Measurements from ENCODE around the gene PPID.
"Not testable (repeated sequence)": the region's sequence is repeated elsewhere in the genome, so short reads cannot be mapped to it uniquely, and the experiment has no call there.

The PPID gene

DNA sequence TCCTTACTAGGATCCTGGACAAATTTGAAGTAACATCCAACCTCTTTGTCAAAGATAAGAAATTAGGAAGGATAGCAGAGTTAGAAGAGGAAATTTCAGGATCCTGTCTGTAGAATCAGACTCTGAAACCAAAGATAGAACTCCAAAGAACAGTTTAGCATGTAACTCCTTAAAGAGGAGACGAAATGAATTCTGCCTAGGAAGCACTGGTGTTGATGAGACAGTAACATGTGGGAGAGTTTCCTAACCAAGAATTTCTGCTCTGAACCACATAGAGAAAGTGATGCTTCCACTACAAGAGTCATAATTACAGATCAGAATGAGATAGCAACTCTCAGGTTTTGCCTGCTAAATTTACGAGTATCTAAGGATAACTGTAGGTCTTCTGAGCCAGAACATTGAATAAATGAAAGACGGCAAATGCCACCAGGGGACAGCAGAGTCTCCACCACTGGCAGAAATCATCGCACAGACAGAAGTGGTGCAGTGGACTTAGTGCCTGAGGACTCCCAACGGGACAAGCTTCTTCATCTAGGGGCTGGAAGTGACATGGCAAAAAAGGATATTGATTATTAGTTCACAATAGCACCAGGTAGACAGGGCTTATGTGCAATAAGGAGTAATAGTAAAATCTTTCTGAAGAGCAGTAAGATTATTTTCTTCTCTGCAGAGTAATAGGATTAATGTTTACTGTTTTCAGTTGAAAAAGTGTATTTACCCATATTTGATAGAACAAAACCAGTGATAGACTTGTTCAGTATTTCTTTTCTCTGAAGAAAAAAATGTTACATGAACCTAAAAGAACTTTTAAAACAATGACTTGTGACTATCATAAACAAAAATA, 6.7 kb upstream of the PPID start:
- DNase-seq = peak; percentile 37 to 66

DNA sequence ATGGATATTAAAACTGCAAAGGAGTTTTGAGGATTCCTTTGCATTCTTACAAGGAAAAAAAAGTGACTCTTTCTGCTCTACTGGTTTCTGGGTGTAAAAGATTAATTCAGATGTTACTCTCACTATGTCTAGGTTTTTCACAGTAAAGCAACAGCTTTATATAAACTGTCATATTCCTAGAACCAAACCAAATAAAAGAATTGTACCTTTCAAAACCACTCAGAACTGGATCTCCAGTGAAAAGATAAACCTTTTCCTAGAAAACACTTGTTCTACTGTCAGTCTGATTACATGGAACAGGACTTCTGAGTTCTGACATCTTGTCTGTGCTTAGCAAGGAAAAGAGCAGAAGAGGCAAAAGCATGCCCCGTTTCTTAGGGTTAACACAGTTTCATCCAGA, 5.0 kb upstream of the PPID start:
- DNase-seq = no peak

DNA sequence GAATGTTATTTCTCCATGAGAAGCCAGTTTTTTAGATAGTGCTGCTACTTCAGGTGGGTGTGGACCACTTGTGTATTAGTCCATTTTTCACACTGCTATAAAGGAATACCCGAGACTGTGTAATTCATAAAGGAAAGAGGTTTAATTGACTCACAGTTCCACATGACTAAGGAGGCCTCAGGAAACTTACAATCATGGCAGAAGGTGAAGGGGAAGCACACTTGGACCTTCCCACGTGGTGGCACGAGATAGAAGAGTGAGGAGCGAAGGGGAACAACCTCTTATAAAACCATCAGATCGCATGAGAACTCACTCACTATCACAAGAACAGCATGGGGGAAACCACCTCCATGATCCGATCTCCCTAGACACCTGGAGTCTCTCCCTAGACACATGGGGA, 3.4 kb upstream of the PPID start:
- DNase-seq = peak in 1 of 2 experiments; percentile 14

DNA sequence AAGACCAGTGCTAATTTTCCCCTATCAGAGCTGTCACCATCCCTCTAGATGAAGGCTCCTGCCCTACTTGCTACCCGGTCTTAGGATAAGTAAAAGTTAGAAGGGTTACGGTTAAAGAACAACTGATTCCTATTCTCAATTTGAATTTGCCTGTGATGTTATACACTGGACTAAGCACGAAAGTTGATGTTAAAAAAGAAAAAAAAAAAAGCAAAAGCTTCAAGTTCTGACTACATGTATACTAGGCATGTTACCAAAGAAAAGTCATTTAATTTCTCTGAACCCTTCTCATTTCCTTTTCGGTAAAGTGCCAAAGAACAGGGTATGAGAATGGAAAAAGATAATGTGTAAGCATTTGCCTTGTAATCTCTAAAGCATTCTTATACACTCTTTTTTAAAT, 1.4 kb upstream of the PPID start:
- DNase-seq = peak in 1 of 2 experiments; percentile 17

DNA sequence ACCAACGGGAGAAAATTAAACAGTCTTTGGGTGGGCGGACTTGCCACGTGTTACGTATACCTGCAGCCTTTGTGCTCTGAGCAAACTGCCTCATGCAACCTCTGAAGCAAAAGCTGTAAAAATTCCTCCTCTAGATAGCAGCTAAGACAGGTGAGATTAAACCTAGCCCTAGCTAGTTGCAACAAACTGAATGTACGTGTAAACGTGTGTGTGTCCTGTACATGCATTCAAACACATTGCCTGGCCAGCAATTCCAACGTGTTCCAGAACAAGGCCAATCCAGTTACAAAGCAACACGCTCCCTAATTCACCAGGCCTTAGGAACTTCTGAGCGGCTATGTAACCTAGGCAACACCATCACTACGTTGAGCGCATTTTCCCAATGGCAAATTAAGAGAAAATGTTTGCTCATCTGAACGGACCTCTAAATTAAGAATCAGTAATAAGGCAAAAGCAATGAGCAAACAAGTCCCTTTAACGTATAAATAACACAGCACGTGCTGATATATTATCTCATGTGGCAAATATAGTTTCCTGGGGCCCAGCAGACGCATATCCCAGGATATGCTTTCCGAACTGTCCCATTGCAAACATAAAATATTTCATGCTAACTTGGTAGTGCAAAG, 792 bp downstream of the PPID start:
- peak; percentile 9 to 19 for DNase-seq

DNA sequence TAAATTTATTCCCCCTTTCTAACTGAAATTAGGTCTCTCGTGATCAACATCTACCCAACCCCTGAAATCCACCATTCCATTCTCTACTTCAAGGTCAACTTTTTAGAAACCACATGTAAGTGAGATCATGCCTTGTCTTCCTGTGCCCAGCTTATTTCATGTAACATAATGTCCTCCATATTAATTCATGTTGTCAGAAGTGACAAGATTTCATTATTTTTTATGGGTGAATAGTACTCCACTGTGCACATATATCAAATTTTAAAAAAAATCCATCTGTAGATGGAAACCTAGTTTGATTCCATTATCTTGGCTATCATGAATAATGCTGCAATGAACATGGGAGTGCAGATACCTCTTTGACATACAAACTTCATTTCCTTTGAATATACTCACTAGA, 1.5 kb downstream of the PPID start:
- DNase-seq = no peak

DNA sequence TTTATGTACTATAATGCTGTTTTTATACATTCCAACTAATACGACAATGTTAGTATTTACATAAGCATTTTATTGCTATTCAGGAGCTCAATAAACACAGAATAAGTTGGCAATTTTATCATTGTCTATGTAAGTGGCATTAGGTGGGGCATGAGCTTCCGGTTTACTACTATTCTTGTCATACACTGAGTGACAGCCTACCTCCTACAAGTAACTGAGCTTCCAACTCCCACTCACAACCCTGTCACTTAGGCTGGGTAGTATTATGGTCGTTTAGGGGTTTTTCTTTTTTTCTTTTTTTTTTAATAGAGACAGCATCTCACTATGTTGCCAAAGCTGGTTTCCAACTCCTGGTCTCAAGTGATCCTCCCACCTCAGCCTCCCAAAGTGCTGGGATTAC, 7.4 kb downstream of the PPID start:
- DNase-seq = no peak

DNA sequence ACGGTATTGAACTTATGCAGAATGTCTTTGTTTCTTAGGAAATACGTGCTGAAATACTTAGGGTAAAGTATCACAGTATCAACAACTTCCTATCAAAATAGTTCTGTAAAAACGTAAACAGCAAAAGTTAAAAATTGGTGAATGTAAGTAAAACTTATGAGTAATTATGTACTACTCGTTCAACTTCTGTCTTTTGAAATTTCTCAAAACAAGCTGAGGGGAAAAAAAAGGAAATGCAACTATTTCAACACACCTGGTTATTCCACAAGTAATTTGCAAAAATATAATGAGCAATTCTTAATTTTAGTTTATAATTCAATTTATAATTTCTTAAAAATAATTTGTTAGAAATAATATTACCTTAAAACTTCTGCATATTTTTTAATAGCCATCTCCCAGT, 8.3 kb downstream of the PPID start:
- DNase-seq = no peak

DNA sequence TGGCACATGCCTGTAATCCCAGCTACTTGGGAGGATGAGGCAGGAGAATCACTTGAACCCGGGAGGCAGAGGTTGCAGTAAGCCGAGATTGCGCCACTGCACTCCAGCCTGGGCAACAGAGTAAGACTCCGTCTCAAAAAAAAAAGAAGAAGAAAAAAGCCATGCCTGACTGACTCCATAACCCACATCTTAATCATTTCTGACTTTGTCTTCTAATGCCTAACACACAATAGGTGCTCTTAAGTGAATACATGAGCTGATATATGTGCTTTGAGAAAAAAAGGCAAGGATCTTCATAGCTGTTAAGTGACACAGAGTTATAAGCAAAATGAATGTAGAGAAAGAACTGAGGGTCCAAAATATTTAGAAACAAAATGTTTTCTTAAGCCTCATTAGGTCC, 10.6 kb downstream of the PPID start:
- not testable (repeated sequence) for DNase-seq

DNA sequence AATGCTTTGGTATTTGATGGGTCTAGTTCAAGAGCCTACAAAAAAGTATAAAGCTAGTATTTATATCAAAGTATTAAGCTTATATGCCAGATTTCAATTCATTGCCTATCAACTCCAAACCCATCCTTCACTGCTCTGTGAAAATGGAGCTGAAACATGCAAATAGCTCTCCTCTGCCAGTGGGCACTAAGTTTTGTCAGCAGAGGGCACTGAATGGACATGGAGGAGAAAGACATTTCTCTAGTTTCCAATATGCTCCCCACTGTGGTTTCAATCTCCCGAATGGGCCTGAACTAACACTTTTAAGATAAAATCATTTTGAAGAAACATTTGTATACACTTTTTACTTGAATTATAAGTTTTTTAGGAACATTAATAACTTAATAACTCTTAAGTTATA, 12.4 kb downstream of the PPID start:
- DNase-seq = no peak

DNA sequence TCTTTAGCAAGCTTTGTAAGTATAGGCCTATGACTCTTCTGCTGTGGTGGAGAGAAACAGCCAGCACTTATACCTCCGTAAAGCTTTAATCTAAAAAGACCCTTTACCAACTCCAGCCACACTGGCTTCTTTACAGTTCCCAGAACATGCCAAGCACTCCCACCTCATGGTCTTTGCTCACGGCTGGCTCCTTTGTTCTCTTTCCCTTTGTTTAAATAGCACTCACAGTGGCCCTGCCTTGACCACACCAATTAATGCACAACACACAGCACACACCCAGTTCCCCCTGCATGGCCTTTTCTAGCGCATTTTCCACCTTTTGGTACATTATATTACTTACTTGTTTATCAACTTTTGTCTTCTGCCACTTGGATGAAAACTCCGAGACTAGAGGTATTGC, 18.9 kb downstream of the PPID start:
- no peak for DNase-seq

DNA sequence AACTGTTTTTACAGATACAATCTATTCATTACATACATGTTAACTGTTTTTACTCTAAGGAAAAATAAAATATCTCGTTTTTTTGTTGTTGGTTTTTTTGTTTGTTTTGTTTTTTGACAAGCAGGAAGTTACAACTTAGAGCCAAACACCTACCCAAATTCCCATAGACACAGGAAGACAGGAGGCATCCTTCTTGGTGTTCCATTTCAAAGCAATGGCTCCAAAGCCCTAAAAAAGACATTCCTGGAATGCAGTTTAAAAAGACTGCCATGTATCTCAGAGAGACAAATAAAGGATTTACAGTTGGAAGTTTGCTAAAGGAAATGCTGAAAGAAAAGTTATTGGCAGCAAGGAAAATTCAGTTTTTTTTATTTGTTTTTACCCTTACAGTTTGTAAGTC, 34.4 kb downstream of the PPID start:
- DNase-seq = no peak

DNA sequence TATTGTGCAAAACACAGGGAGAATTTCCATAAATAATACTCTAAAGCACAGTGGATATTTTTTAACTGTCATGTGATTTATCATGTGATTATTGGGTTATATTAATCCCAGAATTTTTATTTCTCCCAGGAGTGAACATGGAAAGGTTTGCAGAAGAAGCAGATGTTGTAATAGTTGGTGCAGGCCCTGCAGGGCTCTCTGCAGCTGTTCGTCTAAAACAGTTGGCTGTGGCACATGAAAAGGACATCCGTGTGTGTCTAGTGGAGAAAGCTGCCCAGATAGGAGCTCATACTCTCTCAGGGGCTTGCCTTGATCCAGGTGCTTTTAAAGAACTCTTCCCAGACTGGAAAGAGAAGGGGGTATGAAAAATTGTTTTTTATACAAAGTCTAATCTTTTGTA, 41.1 kb downstream of the PPID start:
- DNase-seq = no peak

DNA sequence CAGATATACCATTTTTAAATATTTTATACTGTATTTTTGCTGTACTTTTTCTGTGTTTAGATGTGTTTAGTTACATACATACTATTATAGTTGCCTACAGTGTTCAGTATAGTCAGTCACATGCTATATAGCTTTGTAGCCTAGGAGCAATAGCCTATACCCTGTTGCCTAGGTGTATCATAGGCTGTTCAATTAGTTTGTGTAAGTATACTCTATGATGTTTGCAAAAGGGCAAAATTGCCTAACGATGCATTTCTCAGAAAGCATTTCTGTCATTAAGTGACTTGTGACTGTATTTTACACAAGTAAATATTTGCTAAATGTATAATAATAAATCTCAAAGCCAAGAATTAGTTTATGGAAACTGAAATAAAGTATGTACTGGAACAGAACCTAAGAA, 41.6 kb downstream of the PPID start:
- DNase-seq = no peak

DNA sequence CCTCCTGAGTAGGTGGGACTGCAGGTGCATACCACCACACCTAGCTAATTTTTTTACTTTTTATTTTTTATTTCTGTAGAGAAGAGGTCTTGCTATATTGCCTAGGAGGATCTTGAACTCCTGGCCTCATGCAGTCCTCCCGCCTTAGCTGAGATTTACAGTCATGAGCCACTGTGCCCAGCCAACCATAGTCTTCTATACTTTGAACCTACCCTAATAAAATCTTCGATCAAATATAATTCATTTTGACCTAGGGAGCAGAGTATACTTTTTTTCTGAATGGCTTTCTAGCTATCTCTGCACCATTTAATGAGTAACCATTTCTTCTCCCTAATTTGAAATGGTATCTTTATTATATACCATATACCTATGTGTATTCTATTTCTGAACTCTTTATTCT, 44.4 kb downstream of the PPID start:
- DNase-seq = no peak

DNA sequence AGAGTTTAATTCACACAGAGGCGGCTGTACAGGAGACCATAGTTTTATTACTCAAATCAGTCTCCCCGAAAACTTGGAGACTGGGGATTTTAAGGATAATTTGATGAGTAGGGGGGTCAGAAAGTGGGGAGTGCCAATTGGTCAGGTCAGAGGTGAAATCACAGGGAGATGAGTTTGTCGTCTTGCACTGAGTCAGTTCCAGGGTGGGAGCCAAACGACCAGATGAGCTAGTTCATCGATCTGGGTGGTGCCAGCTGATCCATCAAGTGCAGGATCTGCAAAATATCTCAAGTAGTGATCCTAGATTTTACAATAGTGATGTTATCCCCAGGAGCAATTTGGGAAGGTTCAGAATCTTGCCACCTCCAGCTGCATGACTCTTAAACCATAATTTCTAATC, 47.1 kb downstream of the PPID start:
- no peak for DNase-seq

DNA sequence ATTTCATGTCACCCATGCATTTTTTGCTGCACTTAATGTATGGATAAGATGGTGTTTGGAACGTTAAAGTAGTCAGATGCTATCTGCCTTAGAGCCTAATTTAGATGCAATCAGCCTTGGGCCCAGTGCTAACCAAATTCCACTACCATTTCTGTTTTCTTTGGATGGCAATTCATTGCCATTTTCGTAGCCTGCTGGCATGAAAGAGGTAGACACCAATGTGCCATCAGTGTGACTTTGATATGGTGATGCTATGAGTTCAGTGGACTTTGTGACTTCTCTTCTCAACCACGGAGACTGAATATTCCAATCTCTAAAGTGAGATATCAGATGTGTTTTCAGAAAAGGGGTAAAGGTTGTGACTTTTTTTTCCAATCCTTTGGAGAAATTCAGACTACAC, 49.6 kb downstream of the PPID start:
- no peak for DNase-seq

DNA sequence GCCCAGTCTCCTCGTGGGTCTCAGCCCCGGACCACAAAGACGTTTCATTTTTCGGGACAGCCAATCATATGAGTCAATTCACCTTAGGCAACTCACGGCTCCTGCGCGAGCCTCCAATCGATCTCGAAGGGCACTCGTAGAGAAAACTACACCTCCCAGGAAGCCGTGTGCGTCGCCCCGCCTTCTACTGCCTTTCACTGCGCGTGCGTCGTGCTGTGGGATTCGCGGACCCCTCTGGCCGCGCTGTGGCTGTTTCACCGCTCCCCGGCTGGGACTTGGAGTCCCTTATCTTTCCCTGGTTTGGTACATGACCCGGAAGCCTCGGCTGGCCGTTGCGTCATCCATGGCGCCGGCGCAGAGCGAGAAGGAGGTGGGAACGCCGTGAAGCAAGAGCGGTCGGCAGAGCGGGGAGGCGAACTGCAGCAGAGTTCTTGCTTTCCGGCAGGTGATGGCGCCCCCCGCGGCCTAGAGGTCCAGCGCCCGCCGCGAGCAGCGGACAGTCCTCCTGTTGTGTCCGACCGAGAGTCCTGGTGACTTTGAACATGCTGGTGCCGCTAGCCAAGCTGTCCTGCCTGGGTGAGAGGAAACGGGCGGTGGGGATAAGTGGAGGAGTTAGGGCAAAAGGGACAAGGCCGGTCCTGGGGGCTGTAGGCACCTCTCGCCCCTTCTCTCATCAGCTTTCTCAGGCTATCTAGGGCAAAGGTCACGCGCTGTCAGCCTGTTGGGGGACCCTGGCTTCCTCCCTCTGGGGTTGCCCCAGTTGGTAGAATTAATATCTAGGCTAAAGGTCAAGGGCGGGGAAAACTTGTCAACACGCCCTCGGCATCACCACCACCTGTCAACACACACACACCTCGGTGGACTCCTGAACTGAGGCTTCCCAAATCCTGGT, 51.0 kb downstream of the PPID start, which contains the start of gene ETFDH:
Gene ETFDH (plus strand): TSS at position 382 of the 892 bp plus-strand sequence. CDS start 161 bp downstream, at position 543.
- DNase-seq = peak; percentile 96 to 97

DNA sequence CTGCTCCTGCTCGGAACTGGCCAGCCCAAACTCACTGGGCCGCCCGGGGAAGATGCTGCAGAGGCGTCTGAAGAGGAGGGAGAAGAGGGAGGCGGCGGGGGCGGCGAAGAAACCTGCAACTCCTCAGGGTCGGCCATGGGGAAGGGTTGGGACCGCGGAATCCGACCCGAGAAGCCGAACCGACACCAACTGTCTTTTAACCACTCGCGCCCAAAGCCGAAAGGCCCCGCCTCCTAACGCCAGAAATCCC, 51.6 kb downstream of the PPID start, which contains the start of gene C4orf46:
Gene C4orf46 (minus strand): TSS at position 223 of the 250 bp plus-strand sequence. CDS start 86 bp downstream, at position 137.
- no peak for DNase-seq

DNA sequence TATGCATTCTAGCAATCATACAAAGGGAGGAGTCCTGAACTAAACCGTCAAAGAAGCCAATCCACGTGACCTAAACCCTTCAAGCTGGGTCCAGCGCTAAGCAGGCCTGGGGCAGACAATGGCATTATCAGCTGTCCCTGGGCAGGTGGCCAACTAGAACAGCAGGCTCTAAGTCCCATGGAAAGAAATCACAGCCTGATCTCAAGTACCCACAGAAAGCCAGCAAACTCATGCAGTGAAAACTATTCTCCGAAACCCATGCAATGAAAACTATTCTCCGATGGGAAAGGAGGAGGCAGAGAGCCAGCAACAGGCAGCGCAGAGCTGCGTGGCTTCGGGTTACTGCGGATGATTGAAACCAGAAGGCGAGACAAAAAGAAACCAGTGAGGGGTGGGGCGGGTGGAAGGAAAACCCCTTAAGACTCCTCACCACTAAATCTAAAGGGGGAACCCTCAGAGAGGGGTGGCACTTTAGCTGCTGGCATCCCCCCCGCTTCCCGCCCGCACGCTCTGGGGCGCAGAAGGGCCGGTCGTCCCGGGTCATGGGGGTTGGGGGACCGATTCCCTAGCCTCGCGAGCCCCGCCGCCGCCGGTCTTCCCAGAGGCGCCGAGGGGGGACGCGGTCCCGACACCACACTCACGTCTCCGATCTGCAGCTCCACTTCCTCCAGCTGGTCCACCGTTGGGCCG, 52.1 kb downstream of the PPID start:
- DNase-seq = peak; percentile 61 to 73

DNA sequence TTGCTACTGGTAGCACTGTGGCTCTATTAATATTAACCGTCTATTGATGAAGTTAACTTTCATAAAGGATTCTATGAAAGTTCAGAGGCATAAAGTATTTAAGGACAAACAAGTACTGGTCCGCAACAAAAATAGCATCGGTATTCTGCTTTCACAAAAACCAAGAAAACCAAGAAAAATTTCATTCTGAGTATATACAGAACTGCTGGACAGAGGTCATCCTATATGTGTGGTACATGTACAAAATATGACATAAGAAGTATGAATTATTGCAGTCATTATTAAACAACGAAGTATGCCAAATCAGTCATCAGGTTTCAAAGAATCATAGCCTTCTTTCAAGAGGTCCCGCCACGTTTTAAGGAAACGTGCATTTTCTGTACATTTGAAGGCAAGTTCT, 53.9 kb downstream of the PPID start:
- DNase-seq = no peak

DNA sequence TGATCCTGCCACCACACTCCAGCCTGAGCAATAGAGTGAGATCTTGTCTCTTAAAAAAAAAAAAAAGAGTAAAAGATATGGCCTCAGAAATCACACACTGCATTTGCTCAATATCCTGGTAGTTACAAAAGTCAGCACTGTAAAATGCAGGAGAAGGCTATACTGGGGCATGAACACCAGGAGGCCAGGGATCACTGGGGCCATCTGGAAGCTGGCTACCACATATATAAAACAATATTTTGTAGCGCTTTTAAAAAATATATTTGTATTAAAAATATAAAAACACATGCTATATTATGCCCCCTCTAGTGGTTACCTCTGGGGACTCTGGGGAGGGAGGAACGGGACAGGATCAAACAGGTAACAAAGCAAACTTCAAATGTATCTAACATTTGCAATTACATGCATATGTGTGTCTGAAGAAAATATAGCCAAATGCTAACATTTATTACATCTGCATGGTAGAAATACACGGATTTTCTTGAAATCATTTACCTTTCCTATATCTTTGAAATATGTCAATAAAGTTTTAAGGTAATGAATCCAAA, 55.5 kb downstream of the PPID start:
- peak; percentile 28 to 33 for DNase-seq

DNA sequence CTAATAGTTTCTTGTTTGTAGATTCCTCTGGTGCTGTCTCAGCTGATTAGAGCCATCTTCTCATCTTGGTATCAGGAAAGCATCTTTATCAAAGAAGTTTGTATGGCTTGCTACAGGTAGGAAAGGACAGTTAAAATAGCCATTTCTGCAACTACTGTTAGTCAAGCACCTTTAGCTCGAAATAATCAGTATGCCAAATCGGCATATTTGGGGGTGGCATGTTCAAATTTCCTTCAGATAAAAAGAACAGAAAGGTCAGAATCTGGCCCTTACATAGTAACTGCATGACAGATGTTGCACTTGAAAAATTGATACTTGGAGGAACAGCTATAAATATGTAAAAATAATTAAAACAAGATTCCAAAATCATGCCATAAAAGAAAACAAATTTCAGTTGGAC, 56.3 kb downstream of the PPID start:
- DNase-seq = no peak
